GF-D8 (cell line): ENCODE data around the gene PDYN.

ENCODE experiments used
- DNase-seq: peaks from one replicate; lab custom pipeline; 2025; lab: John Stamatoyannopoulos, UW

PDYN gene

GRCh38 chr20:1934721-1935573 lies 58.9 kb downstream of the PDYN start:
- no peak for DNase-seq

GRCh38 chr20:1934156-1934555 lies 59.7 kb downstream of the PDYN start:
- DNase-seq: no peak

- DNase-seq: no peak
Measured at GRCh38 chr20:1933465-1933870, 60.4 kb downstream of the PDYN start.

GRCh38 chr20:1932971-1933370 lies 60.9 kb downstream of the PDYN start:
- DNase-seq: no peak

GRCh38 chr20:1931830-1932229 lies 62.0 kb downstream of the PDYN start:
- no peak for DNase-seq

- no peak for DNase-seq
Measured at GRCh38 chr20:1930165-1930564, 63.7 kb downstream of the PDYN start.

GRCh38 chr20:1929460-1929859 lies 64.4 kb downstream of the PDYN start:
- no peak for DNase-seq

- DNase-seq: no peak
Measured at GRCh38 chr20:1928782-1929181, 65.1 kb downstream of the PDYN start.
